Body of pancreas (tissue), 4 donors: Measurements from ENCODE around the gene EXD3.

Source experiments
- CTCF ChIP-seq, 7 experiments: fragments of 450-650 bp in 4 of 7; fragments of 200-600 bp in 3 of 7; sonication (generic) in 3 of 7; IDR thresholded peaks; one replicate each; pipeline ENCODE4 v1.5.1; 2016 to 2019; ENCODE audit warnings: antibody characterized with exemption in 7 of 7
- POLR2A ChIP-seq, 3 donors: fragments of 450-650 bp; IDR thresholded peaks; one replicate each; pipeline ENCODE4 v1.6.1; 2016; ENCODE audit warnings: antibody characterized with exemption in 3 of 3, mild to moderate bottlenecking in 2 of 3

- no peak for TF ChIP-seq CTCF (IDR thresholded peaks at IDR 0.05)
- TF ChIP-seq POLR2A (IDR thresholded peaks at IDR 0.05) = no peak
Observed at GRCh38 chr9:137365056-137365455, 57.9 kb downstream of the EXD3 start.
